GM12878 (cell line): ENCODE results near the gene NID1. TPM values are rescaled to one million over a fixed set of nuclear protein-coding genes. Genes with fewer than 3 reads are reported as not detected.
A peak's percentile ranks its signal among the peaks of the same experiment; 100 is the strongest.

Experiments
- ASH2L ChIP-seq: fragments of 300-600, 200-600 bp; sonication (generic); IDR thresholded peaks from 2 replicates; pipeline ENCODE4 v1.6.1; 2017; ENCODE audit warnings: low read depth, mild to moderate bottlenecking, borderline replicate concordance
- BACH1 ChIP-seq: fragments of 450-650 bp; IDR thresholded peaks from 2 replicates; pipeline ENCODE4 v1.6.1; 2017; ENCODE audit warnings: mild to moderate bottlenecking, borderline replicate concordance
- DPF2 ChIP-seq: fragments of 450-650 bp; IDR thresholded peaks from 2 replicates; pipeline ENCODE4 v1.6.1; 2017; ENCODE audit warnings: mild to moderate bottlenecking
- E2F4 ChIP-seq: IDR thresholded peaks from 2 replicates; pipeline ENCODE4 v1.6.1; 2012; ENCODE audit warnings: low read depth, low read length, improper control_type of control experiment
- E4F1 ChIP-seq: fragments of 450-650 bp; IDR thresholded peaks from 2 replicates; pipeline ENCODE4 v1.6.1; 2018; ENCODE audit warnings: borderline replicate concordance, mild to moderate bottlenecking; ENCODE audit not compliant: partially characterized antibody
- EED ChIP-seq: sonication (generic); IDR thresholded peaks from 2 replicates; pipeline ENCODE4 v1.6.1; 2016; ENCODE audit warnings: antibody characterized with exemption, low read depth
- ESRRA ChIP-seq: IDR thresholded peaks from 2 replicates; pipeline ENCODE4 v1.6.1; 2012; ENCODE audit warnings: mild to moderate bottlenecking, low read length, improper control_type of control experiment
- FOXM1 ChIP-seq: IDR thresholded peaks from 2 replicates; pipeline ENCODE4 v1.6.1; 2012; ENCODE audit warnings: low read depth, mild to moderate bottlenecking, inconsistent platforms, low read length, moderate library complexity
- HDAC2 ChIP-seq: fragments of 200-600 bp; sonication (generic); IDR thresholded peaks from 2 replicates; pipeline ENCODE4 v1.6.1; 2017
- IRF4 ChIP-seq: IDR thresholded peaks from 2 replicates; pipeline ENCODE4 v1.6.1; 2011; ENCODE audit warnings: low read depth, low read length
- MTA2 ChIP-seq: fragments of 450-650 bp; IDR thresholded peaks from 2 replicates; pipeline ENCODE4 v1.6.1; 2016; ENCODE audit warnings: low read depth, mild to moderate bottlenecking, moderate library complexity
- MYB ChIP-seq: fragments of 150-350 bp; IDR thresholded peaks from 2 replicates; pipeline ENCODE4 v1.6.1; 2014; ENCODE audit warnings: mild to moderate bottlenecking, low read depth, low read length, borderline replicate concordance
- NBN ChIP-seq: fragments of 450-650 bp; IDR thresholded peaks from 2 replicates; pipeline ENCODE4 v1.6.1; 2016
- NR2F1 ChIP-seq: fragments of 450-650 bp; conservative IDR thresholded peaks from 2 replicates; pipeline ENCODE4 v1.6.1; 2017; ENCODE audit warnings: mild to moderate bottlenecking
- PML ChIP-seq: IDR thresholded peaks from 2 replicates; pipeline ENCODE4 v1.6.1; 2012; ENCODE audit warnings: low read length, inconsistent platforms
- RFX5 ChIP-seq: IDR thresholded peaks from 2 replicates; pipeline ENCODE4 v1.6.1; 2011; ENCODE audit warnings: low read depth, low read length, improper control_type of control experiment
- TAF1 ChIP-seq: IDR thresholded peaks from 2 replicates; pipeline ENCODE4 v1.6.1; 2011; ENCODE audit warnings: mild to moderate bottlenecking, low read depth, low read length, borderline replicate concordance
- TARDBP ChIP-seq: IDR thresholded peaks from 2 replicates; pipeline ENCODE4 v1.6.1; 2016; ENCODE audit warnings: borderline replicate concordance
- WRNIP1 ChIP-seq: IDR thresholded peaks from 2 replicates; pipeline ENCODE4 v1.6.1; 2011; ENCODE audit warnings: low read depth, low read length, improper control_type of control experiment, borderline replicate concordance
- YBX1 ChIP-seq: fragments of 450-650 bp; IDR thresholded peaks from 2 replicates; pipeline ENCODE4 v1.6.1; 2016; ENCODE audit warnings: antibody characterized with exemption
- ZNF24 ChIP-seq: fragments of 450-650 bp; IDR thresholded peaks from 2 replicates; pipeline ENCODE4 v1.6.1; 2017; ENCODE audit warnings: antibody characterized with exemption, mild to moderate bottlenecking
- ZZZ3 ChIP-seq: IDR thresholded peaks from 2 replicates; pipeline ENCODE4 v1.6.1; 2011; ENCODE audit warnings: low read depth; ENCODE audit not compliant: control insufficient read depth, insufficient read length
- polyA plus RNA-seq, 11 experiments: library from polyadenylated mRNA; depleted of rRNA in 4 of 11; unstranded in 6 of 11; stranded (reverse) in 5 of 11; fragments of >200 nt; fragmentation: Nextera tagmentation in 4 of 11; fragmentation: Illumina TruSeq in 1 of 11; extraction: Ambion mirVana in 4 of 11; extraction: Trizol in 1 of 11; gene quantifications; 1 replicate in 1 of 11; 2 replicates in 10 of 11; pipeline versions ENCODE4 v1.2.1 to v1.2.3, GENCODE V29; 2011 to 2016; ENCODE audit warnings: inconsistent platforms in 2 of 11, missing spikeins in 2 of 11, low read depth in 1 of 11
- total RNA-seq, 4 experiments: library from RNA; depleted of rRNA in 3 of 4; stranded (reverse); fragments of >200 nt in 3 of 4; fragmentation: Illumina TruSeq in 1 of 4; extraction: Trizol in 1 of 4; gene quantifications; 2 replicates each; pipeline versions ENCODE4 v1.2.1 to v1.2.3, GENCODE V29; 2013 to 2021
- TF ChIP-seq, protein P1 (sequence below): fragments of 450-650 bp; IDR thresholded peaks from 2 replicates; pipeline ENCODE4 v1.6.1; 2017; ENCODE audit warnings: low read depth, mild to moderate bottlenecking, moderate library complexity
- TF ChIP-seq, protein P2 (sequence below): fragments of 450-650 bp; IDR thresholded peaks from 2 replicates; pipeline ENCODE4 v1.6.1; 2016; ENCODE audit warnings: mild to moderate bottlenecking, moderate library complexity, borderline replicate concordance

NID1 gene
- total and polyA plus RNA-seq, 10 of the 15 experiments (the other 5 are each of a cell fraction or from before 2014, with no cell fraction given), result 4.2 to 25.7 (median 11.3) TPM

DNA sequence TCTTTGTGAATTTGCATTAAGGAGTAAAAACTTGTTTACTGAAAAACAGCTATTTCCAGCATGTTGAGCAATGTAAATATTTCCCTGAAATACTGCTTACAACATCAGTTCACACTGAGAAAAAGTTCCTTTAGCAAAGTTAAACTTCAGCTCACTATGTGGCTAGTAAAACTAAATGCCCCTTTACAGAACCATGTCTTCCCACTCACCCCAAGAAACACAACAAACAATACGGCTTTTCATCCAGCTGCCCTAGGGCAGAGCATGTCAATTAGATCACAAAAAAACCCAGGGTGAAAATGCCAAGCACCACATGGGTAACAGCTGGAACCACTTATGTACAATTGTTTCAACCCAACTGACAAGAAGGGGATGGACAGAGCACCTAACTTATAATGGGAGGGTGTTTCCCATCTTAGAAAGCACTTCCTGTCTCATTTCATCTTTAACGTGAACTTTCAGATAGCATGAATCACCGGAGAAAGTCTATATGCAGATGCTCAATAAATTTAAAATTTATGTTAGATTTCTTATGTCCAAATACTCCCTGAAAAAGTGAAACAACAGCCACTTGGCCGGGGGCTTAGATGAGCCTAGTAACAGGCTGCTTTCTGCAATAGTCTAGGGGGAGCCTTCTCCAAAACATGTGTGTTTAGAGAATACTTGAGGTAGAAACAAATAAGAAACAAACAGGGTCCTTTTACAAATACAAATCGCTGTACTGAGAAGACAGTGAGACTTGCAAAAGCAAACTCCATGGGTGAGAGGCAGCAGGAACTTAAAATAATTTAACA, 6.6 kb downstream of the NID1 start (continued):
- TF ChIP-seq BACH1 (no peak), TARDBP (no peak), ZNF24 (no peak), ZZZ3 (no peak), MTA2 (peak; percentile 65), FOXM1 (no peak), HDAC2 (no peak), DPF2 (no peak), TAF1 (no peak), NBN (no peak), ASH2L (no peak), RFX5 (no peak), ESRRA (no peak), E2F4 (no peak), NR2F1 (peak; percentile 74), YBX1 (no peak), MYB (no peak), EED (no peak), IRF4 (no peak), PML (no peak), E4F1 (no peak), WRNIP1 (no peak)
- TF ChIP-seq, protein P1, sequence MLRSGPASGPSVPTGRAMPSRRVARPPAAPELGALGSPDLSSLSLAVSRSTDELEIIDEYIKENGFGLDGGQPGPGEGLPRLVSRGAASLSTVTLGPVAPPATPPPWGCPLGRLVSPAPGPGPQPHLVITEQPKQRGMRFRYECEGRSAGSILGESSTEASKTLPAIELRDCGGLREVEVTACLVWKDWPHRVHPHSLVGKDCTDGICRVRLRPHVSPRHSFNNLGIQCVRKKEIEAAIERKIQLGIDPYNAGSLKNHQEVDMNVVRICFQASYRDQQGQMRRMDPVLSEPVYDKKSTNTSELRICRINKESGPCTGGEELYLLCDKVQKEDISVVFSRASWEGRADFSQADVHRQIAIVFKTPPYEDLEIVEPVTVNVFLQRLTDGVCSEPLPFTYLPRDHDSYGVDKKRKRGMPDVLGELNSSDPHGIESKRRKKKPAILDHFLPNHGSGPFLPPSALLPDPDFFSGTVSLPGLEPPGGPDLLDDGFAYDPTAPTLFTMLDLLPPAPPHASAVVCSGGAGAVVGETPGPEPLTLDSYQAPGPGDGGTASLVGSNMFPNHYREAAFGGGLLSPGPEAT, result 0 out of 2 replicates have a peak, but pooled peaks have one; percentile 33
- TF ChIP-seq, protein P2, sequence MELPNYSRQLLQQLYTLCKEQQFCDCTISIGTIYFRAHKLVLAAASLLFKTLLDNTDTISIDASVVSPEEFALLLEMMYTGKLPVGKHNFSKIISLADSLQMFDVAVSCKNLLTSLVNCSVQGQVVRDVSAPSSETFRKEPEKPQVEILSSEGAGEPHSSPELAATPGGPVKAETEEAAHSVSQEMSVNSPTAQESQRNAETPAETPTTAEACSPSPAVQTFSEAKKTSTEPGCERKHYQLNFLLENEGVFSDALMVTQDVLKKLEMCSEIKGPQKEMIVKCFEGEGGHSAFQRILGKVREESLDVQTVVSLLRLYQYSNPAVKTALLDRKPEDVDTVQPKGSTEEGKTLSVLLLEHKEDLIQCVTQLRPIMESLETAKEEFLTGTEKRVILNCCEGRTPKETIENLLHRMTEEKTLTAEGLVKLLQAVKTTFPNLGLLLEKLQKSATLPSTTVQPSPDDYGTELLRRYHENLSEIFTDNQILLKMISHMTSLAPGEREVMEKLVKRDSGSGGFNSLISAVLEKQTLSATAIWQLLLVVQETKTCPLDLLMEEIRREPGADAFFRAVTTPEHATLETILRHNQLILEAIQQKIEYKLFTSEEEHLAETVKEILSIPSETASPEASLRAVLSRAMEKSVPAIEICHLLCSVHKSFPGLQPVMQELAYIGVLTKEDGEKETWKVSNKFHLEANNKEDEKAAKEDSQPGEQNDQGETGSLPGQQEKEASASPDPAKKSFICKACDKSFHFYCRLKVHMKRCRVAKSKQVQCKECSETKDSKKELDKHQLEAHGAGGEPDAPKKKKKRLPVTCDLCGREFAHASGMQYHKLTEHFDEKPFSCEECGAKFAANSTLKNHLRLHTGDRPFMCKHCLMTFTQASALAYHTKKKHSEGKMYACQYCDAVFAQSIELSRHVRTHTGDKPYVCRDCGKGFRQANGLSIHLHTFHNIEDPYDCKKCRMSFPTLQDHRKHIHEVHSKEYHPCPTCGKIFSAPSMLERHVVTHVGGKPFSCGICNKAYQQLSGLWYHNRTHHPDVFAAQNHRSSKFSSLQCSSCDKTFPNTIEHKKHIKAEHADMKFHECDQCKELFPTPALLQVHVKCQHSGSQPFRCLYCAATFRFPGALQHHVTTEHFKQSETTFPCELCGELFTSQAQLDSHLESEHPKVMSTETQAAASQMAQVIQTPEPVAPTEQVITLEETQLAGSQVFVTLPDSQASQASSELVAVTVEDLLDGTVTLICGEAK, result no peak
